Stomach (tissue), 9 donors: ENCODE measurements around the gene SULT1B1. TPM values are rescaled to one million over a fixed set of nuclear protein-coding genes. Genes with fewer than 3 reads are reported as not detected.

Experiments used
- DNase-seq, 2 donors: peaks; one replicate each; pipeline versions ENCODE4 v3.0.0 to v3.0.0-alpha.2; 2013 to 2019
- H3K27ac ChIP-seq, 5 donors: fragments of 200-600 bp in 4 of 5; sonication (generic) in 4 of 5; one replicate each; pipeline ENCODE4 v1.5.1; 2013 to 2019; ENCODE audit warnings: mild to moderate bottlenecking in 1 of 5, moderate library complexity in 1 of 5
- H3K27me3 ChIP-seq, 3 donors: fragments of 200-600 bp; sonication (generic); one replicate each; pipeline ENCODE4 v1.5.1; 2017 to 2019; ENCODE audit warnings: mixed run types in 1 of 3
- H3K36me3 ChIP-seq, 4 donors: fragments of 200-600 bp; sonication (generic); 1 replicate in 3 of 4; 2 replicates in 1 of 4; pipeline ENCODE4 v1.5.1; 2016 to 2019
- H3K4me1 ChIP-seq, 4 donors: fragments of 200-600 bp; sonication (generic); one replicate each; pipeline ENCODE4 v1.5.1; 2016 to 2019
- H3K4me3 ChIP-seq, 4 donors: fragments of 200-600 bp; sonication (generic) in 3 of 4; one replicate each; pipeline ENCODE4 v1.5.1; 2016 to 2019; ENCODE audit warnings: mild to moderate bottlenecking in 1 of 4
- H3K9me3 ChIP-seq, 4 donors: fragments of 200-600 bp; sonication (generic); one replicate each; pipeline ENCODE4 v1.5.1; 2016 to 2019
- EP300 ChIP-seq: sonication (generic); formaldehyde crosslinking; IDR thresholded peaks from one replicate; pipeline ENCODE4 v1.6.1; 2017; ENCODE audit warnings: antibody characterized with exemption
- POLR2A ChIP-seq, 4 donors: fragments of 450-650 bp; IDR thresholded peaks; one replicate each; pipeline ENCODE4 v1.6.1; 2016; ENCODE audit warnings: antibody characterized with exemption in 4 of 4, control low read depth in 2 of 4, mild to moderate bottlenecking in 1 of 4, moderate library complexity in 1 of 4
- POLR2AphosphoS5 ChIP-seq, 3 donors: sonication (generic); formaldehyde crosslinking; IDR thresholded peaks; one replicate each; pipeline ENCODE4 v1.6.1; 2016; ENCODE audit warnings: antibody characterized with exemption in 3 of 3
- WGBS, 5 donors: extraction: QIAGEN DNeasy Blood & Tissue Kit in 3 of 5; methylation state at CpG; one replicate each; pipeline versions ENCODE4 v1.1.5 to v1.1.7; 2013 to 2018; 5-methylcytosine and 5-hydroxymethylcytosine counted together
- intact Hi-C: fragments of 100-400 bp; cut with DNase I; formaldehyde crosslinking; loops from one replicate; pipeline ENCODE4 v1.15.1; 2023; ENCODE audit warnings: low total_unique reads
- polyA plus RNA-seq, 3 donors: library from polyadenylated mRNA; stranded (reverse); fragments of 200-250 nt; gene quantifications; one replicate each; pipeline ENCODE4 v1.2.3, GENCODE V29; 2013
- total RNA-seq, 5 donors: library from RNA; depleted of rRNA; stranded (reverse); fragments of >200 nt; gene quantifications; one replicate each; pipeline versions ENCODE4 v1.1.0 to v1.2.3, GENCODE V29; 2014 to 2016
- TF ChIP-seq, protein P1 (sequence below), 7 experiments: fragments of 450-650 bp in 4 of 7; fragments of 200-600 bp in 3 of 7; sonication (generic) in 3 of 7; IDR thresholded peaks; one replicate each; pipeline ENCODE4 v1.5.1; 2016 to 2019; ENCODE audit warnings: antibody characterized with exemption in 7 of 7, control low read depth in 2 of 7, mild to moderate bottlenecking in 1 of 7
- donor health status: healthy with polysubstance abuse.
- donor health status: Bipolar disorder and iron deficiency.
- donor health status: healthy.

SULT1B1 gene
- total and polyA plus RNA-seq, 8 donors, result 1.8 to 58.9 (median 31.1) TPM

DNA sequence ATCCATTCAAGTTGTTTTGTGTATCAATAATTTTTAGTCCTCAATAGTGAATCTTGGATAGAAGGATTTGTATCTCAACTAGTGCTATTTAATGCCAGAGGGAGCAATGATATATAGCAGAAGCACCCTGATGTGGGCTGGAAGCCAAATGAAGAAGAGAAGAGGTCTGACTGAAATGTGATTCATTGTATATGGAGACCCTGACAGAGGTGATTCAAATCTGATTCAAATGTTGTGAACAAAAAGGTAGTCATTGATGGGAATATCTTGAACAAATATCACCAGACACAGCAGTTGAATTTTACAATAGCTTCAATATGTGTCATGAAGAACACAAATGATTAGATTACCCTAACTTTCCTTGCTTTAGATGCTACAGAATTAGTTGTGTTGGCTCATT, 27.5 kb upstream of the SULT1B1 start:
- intact Hi-C loops, result no loop called here
- TF ChIP-seq EP300, result no peak

DNA sequence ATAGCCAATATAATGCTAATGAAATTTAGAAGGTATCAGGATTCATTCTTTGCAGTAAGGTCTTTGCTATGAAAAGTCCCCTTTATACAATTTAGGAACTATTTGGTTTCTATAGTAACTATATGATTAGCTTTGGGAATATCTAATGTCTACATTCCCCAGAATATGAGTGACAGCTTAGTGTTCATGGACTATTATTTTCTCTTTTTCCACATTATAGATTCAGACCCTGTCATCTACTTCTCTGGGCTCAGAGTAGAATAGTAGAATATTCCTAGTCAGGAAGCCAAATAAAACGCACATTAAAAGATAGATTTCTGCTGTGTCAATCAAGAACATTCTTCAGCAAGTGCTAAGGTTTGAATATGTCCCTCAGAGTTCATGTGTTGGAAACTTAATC, 26.1 kb upstream of the SULT1B1 start:
- no peaks in the 10 kb centered on the region for H3K36me3 ChIP-seq
- H3K4me3 ChIP-seq, result no peak overlapping the region
- TF ChIP-seq, protein P1, sequence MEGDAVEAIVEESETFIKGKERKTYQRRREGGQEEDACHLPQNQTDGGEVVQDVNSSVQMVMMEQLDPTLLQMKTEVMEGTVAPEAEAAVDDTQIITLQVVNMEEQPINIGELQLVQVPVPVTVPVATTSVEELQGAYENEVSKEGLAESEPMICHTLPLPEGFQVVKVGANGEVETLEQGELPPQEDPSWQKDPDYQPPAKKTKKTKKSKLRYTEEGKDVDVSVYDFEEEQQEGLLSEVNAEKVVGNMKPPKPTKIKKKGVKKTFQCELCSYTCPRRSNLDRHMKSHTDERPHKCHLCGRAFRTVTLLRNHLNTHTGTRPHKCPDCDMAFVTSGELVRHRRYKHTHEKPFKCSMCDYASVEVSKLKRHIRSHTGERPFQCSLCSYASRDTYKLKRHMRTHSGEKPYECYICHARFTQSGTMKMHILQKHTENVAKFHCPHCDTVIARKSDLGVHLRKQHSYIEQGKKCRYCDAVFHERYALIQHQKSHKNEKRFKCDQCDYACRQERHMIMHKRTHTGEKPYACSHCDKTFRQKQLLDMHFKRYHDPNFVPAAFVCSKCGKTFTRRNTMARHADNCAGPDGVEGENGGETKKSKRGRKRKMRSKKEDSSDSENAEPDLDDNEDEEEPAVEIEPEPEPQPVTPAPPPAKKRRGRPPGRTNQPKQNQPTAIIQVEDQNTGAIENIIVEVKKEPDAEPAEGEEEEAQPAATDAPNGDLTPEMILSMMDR (IDR thresholded peaks at IDR 0.05), result no peak
- TF ChIP-seq EP300 (no peak), POLR2A (IDR thresholded peaks at IDR 0.05) (no peak), POLR2AphosphoS5 (IDR thresholded peaks at IDR 0.05) (no peak)
- H3K4me1 ChIP-seq, result no peaks in the 10 kb centered on the region
- H3K27ac ChIP-seq, result no peak overlapping the region
- H3K27me3 ChIP-seq, result no peaks in the 10 kb centered on the region
- DNase-seq, result no peak
- intact Hi-C loops, result no loop called here
- peaks cover 0 to 14% (median 0%) of the 10 kb centered on the region in 4 donors for H3K9me3 ChIP-seq
- WGBS, 5 donors, result 67 to 97% (median 81%) methylated on average over 1 of the region's 1 CpG

More for the DNA sequence above, 27.5 kb upstream of the SULT1B1 start:
- Histone ChIP-seq H3K27me3 (no peaks in the 10 kb centered on the region), H3K4me3 (no peak overlapping the region), H3K4me1 (no peaks in the 10 kb centered on the region), H3K36me3 (no peaks in the 10 kb centered on the region), H3K9me3 (peaks cover 0 to 10% (median 0%) of the 10 kb centered on the region in 4 donors), H3K27ac (no peak overlapping the region)
- DNase-seq, result no peak

DNA sequence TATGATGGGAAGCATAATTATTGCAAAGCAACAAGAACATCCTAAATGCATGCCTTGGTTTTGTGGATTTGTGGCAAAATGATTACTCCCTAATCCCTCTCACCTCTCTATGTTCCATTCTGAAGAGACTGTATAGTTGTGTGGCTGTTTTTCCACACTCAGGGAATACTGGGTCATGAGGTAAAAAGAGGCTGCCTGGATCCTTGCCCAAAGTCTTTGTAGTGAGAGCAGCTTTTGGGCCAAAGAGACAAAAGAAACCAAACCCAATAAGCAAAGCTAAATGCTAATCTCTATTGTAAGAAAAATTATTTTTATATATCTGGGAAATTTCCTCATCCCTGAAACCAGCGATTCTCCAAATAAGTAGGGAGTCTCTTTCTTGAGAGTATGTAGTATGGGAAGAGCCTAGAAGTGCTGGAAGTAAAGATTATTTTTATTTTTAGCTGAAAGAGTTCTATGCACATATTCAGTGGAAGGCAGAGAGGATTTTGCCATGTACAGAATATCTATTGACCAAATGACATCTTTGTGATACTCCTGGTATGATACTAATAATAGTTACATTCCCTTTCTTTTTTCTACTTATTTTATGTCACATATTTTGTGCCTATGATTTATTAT, 24.9 kb upstream of the SULT1B1 start:
- Histone ChIP-seq H3K27ac (no peak overlapping the region), H3K36me3 (no peaks in the 10 kb centered on the region), H3K4me1 (no peaks in the 10 kb centered on the region), H3K27me3 (no peaks in the 10 kb centered on the region), H3K4me3 (no peak overlapping the region), H3K9me3 (peaks cover 0 to 14% (median 0%) of the 10 kb centered on the region in 4 donors)
- no peak for DNase-seq
- WGBS, 5 donors, result 85 to 94% (median 93%) methylated on average over 1 of the region's 1 CpG
- intact Hi-C loops, result no loop called here
- TF ChIP-seq EP300 (no peak), POLR2A (IDR thresholded peaks at IDR 0.05) (no peak)
- TF ChIP-seq, protein P1 (IDR thresholded peaks at IDR 0.05), result no peak

DNA sequence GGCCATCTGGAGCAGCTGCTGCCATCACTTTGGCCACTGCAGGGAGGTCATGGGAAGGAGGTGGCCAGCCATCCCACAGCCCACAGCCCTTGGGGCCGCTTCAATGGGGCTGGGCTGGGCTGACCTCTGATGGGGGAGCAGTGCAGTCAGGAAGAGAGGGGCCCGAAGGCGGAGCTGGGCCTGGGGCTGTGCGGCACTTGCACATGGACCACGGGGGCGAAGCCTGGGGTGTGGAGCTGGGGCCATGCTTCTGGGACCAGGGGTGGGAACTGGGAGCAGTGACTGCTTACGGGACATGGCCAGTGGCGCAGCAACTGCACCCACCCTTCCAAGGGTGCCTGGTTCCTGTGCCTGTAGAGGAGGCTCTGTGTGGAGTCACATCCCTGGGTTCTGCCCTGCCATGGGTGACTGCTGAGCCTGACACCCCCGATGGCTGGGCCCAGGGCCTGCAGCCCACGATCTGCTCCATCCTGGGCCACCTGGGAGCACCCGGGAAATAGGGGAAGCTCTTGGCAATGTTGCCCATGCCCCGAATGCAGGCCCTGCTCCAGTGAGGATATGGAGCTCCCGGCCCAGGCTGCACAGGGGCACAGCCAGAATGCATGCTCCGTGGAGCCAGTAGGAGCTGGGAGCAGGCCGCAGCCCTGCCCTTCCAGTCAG, 22.4 kb upstream of the SULT1B1 start:
- intact Hi-C loops, result no loop called here
- Histone ChIP-seq H3K27ac (no peak overlapping the region), H3K4me1 (no peaks in the 10 kb centered on the region), H3K9me3 (peaks cover 0 to 14% (median 0%) of the 10 kb centered on the region in 4 donors), H3K36me3 (no peaks in the 10 kb centered on the region), H3K27me3 (no peaks in the 10 kb centered on the region), H3K4me3 (no peak overlapping the region)
- TF ChIP-seq POLR2AphosphoS5 (IDR thresholded peaks at IDR 0.05) (no peak), POLR2A (IDR thresholded peaks at IDR 0.05) (no peak), EP300 (no peak)
- TF ChIP-seq, protein P1 (IDR thresholded peaks at IDR 0.05), result no peak
- no peak for DNase-seq
- WGBS, 5 donors, result 90 to 96% (median 92%) methylated on average over 4 to 15 of the region's 15 CpGs
